Karpas-422 (cell line): ENCODE data around the gene KIZ. TPM values are rescaled to one million over a fixed set of nuclear protein-coding genes. Genes with fewer than 3 reads are reported as not detected.

ENCODE experiments used
- DNase-seq: peaks from one replicate; pipeline ENCODE4 v3.0.0-alpha.2; 2015
- H2AFZ ChIP-seq: fragments of 200-600 bp; sonication (generic); 2 replicates; pipeline ENCODE4 v1.6.1; 2014; ENCODE audit warnings: antibody characterized with exemption, low read length, mixed read lengths
- H3K27ac ChIP-seq: fragments of 200-600 bp; sonication (generic); 2 replicates; pipeline ENCODE4 v1.5.1; 2014; ENCODE audit warnings: mild to moderate bottlenecking, low read length, moderate library complexity
- H3K27me3 ChIP-seq: fragments of 200-600 bp; sonication (generic); 2 replicates; pipeline ENCODE4 v1.6.1; 2014; ENCODE audit warnings: low read length, mixed read lengths
- H3K36me3 ChIP-seq: fragments of 200-600 bp; sonication (generic); 2 replicates; pipeline ENCODE4 v1.6.1; 2014; ENCODE audit warnings: low read length, mixed read lengths; ENCODE audit not compliant: insufficient read depth
- H3K4me1 ChIP-seq: fragments of 200-600 bp; sonication (generic); 2 replicates; pipeline ENCODE4 v1.6.1; 2014; ENCODE audit warnings: mild to moderate bottlenecking, low read length, mixed read lengths
- H3K4me2 ChIP-seq: fragments of 200-600 bp; sonication (generic); 2 replicates; pipeline ENCODE4 v1.6.1; 2014; ENCODE audit warnings: low read length, low read depth, mild to moderate bottlenecking; ENCODE audit not compliant: poor library complexity, severe bottlenecking
- H3K4me3 ChIP-seq: fragments of 200-600 bp; sonication (generic); 2 replicates; pipeline ENCODE4 v1.5.1; 2014; ENCODE audit warnings: mild to moderate bottlenecking, antibody characterized with exemption, low read length, mixed read lengths
- H3K79me2 ChIP-seq: fragments of 200-600 bp; sonication (generic); 2 replicates; pipeline ENCODE4 v1.6.1; 2014; ENCODE audit warnings: mild to moderate bottlenecking, low read length, mixed read lengths
- H3K9ac ChIP-seq: fragments of 200-600 bp; sonication (generic); 2 replicates; pipeline ENCODE4 v1.6.0; 2014; ENCODE audit warnings: low read length
- H3K9me2 ChIP-seq: fragments of 200-600 bp; sonication (generic), shearing (Covaris generic); replicated peaks from 2 replicates; pipeline ENCODE4 v1.6.0; 2014; ENCODE audit warnings: mild to moderate bottlenecking, low read length, moderate library complexity; ENCODE audit not compliant: insufficient read depth
- H3K9me3 ChIP-seq: fragments of 300-700, 200-600 bp; sonication (generic); 2 replicates; pipeline ENCODE4 v1.6.1; 2014; ENCODE audit warnings: low read length, mixed read lengths
- H4K20me1 ChIP-seq: fragments of 200-600 bp; sonication (generic); 2 replicates; pipeline ENCODE4 v1.6.1; 2014; ENCODE audit warnings: mild to moderate bottlenecking, antibody characterized with exemption, low read length, low read depth; ENCODE audit not compliant: insufficient read depth
- total RNA-seq: library from RNA; depleted of rRNA; stranded (reverse); fragments of >200 nt; shearing (Covaris generic); gene quantifications from 2 replicates; pipeline ENCODE4 v1.2.3, GENCODE V29; 2014; ENCODE audit warnings: low replicate concordance

The KIZ gene
- total RNA-seq, 1 experiment from 2014 or later: 22.1 TPM

- no peak for DNase-seq
- Histone ChIP-seq H3K36me3 (no peaks in the 10 kb centered on the region), H3K27me3 (no peaks in the 10 kb centered on the region), H3K27ac (no peak overlapping the region), H3K79me2 (no peaks in the 10 kb centered on the region), H2AFZ (no peak overlapping the region), H3K4me2 (no peak overlapping the region), H3K9me2 (no peaks in the 10 kb centered on the region), H3K4me1 (no peaks in the 10 kb centered on the region), H4K20me1 (no peaks in the 10 kb centered on the region), H3K9ac (no peak overlapping the region), H3K4me3 (no peak overlapping the region), H3K9me3 (no peaks in the 10 kb centered on the region)
These were observed 148.0 kb downstream of the KIZ start for GRCh38 chr20:21273755-21274386.

- Histone ChIP-seq H3K9me2 (no peaks in the 10 kb centered on the region), H2AFZ (no peak overlapping the region), H3K4me1 (no peaks in the 10 kb centered on the region), H3K27me3 (no peaks in the 10 kb centered on the region), H3K36me3 (no peaks in the 10 kb centered on the region), H3K4me2 (no peak overlapping the region), H3K27ac (no peak overlapping the region), H3K9ac (no peak overlapping the region), H3K79me2 (no peaks in the 10 kb centered on the region), H4K20me1 (no peaks in the 10 kb centered on the region), H3K9me3 (no peaks in the 10 kb centered on the region), H3K4me3 (no peak overlapping the region)
- no peak for DNase-seq
These were observed 152.9 kb downstream of the KIZ start for GRCh38 chr20:21278829-21279228.

- Histone ChIP-seq H3K27ac (no peak overlapping the region), H4K20me1 (no peaks in the 10 kb centered on the region), H3K79me2 (no peaks in the 10 kb centered on the region), H3K36me3 (no peaks in the 10 kb centered on the region), H3K9ac (no peak overlapping the region), H3K4me3 (no peak overlapping the region), H3K27me3 (no peaks in the 10 kb centered on the region), H3K9me2 (no peaks in the 10 kb centered on the region), H2AFZ (no peak overlapping the region), H3K9me3 (no peaks in the 10 kb centered on the region), H3K4me1 (no peaks in the 10 kb centered on the region), H3K4me2 (no peak overlapping the region)
- no peak for DNase-seq
These were observed 154.0 kb downstream of the KIZ start for GRCh38 chr20:21279706-21280521.

- H3K4me1 ChIP-seq: no peaks in the 10 kb centered on the region
- H3K9me2 ChIP-seq: no peaks in the 10 kb centered on the region
- no peaks in the 10 kb centered on the region for H3K9me3 ChIP-seq
- no peak overlapping the region for H3K4me3 ChIP-seq
- no peaks in the 10 kb centered on the region for H3K27me3 ChIP-seq
- no peak overlapping the region for H3K27ac ChIP-seq
- no peaks in the 10 kb centered on the region for H4K20me1 ChIP-seq
- H3K4me2 ChIP-seq: no peak overlapping the region
- no peak overlapping the region for H3K9ac ChIP-seq
- H3K36me3 ChIP-seq: no peaks in the 10 kb centered on the region
- no peaks in the 10 kb centered on the region for H3K79me2 ChIP-seq
- no peak overlapping the region for H2AFZ ChIP-seq
- DNase-seq: no peak
These were observed 154.7 kb downstream of the KIZ start for GRCh38 chr20:21280522-21281016.

GRCh38 chr20:21286775-21287174 lies 160.9 kb downstream of the KIZ start:
- Histone ChIP-seq H3K9me3 (no peaks in the 10 kb centered on the region), H3K79me2 (no peaks in the 10 kb centered on the region), H4K20me1 (no peaks in the 10 kb centered on the region), H3K9me2 (no peaks in the 10 kb centered on the region), H3K27ac (no peak overlapping the region), H2AFZ (no peak overlapping the region), H3K4me2 (no peak overlapping the region), H3K27me3 (no peaks in the 10 kb centered on the region), H3K36me3 (no peaks in the 10 kb centered on the region), H3K9ac (no peak overlapping the region), H3K4me3 (no peak overlapping the region), H3K4me1 (no peaks in the 10 kb centered on the region)
- DNase-seq: no peak

GRCh38 chr20:21288587-21289370 lies 162.9 kb downstream of the KIZ start:
- no peak overlapping the region for H2AFZ ChIP-seq
- no peak for DNase-seq
- no peaks in the 10 kb centered on the region for H4K20me1 ChIP-seq
- H3K79me2 ChIP-seq: no peaks in the 10 kb centered on the region
- no peak overlapping the region for H3K4me2 ChIP-seq
- no peaks in the 10 kb centered on the region for H3K9me2 ChIP-seq
- no peak overlapping the region for H3K27ac ChIP-seq
- no peak overlapping the region for H3K9ac ChIP-seq
- 0 out of 2 replicates have a peak, but pooled peaks cover 4% of the 10 kb centered on the region for H3K4me1 ChIP-seq
- H3K27me3 ChIP-seq: no peaks in the 10 kb centered on the region
- H3K9me3 ChIP-seq: no peaks in the 10 kb centered on the region
- no peaks in the 10 kb centered on the region for H3K36me3 ChIP-seq
- H3K4me3 ChIP-seq: no peak overlapping the region

- 0 out of 2 replicates have a peak, but pooled peaks cover 5% of the 10 kb centered on the region for H3K4me1 ChIP-seq
- no peak overlapping the region for H2AFZ ChIP-seq
- H3K79me2 ChIP-seq: no peaks in the 10 kb centered on the region
- H3K9me3 ChIP-seq: no peaks in the 10 kb centered on the region
- H3K4me3 ChIP-seq: no peak overlapping the region
- no peaks in the 10 kb centered on the region for H3K27me3 ChIP-seq
- no peak overlapping the region for H3K4me2 ChIP-seq
- no peak for DNase-seq
- no peaks in the 10 kb centered on the region for H3K36me3 ChIP-seq
- no peaks in the 10 kb centered on the region for H4K20me1 ChIP-seq
- no peak overlapping the region for H3K9ac ChIP-seq
- no peaks in the 10 kb centered on the region for H3K9me2 ChIP-seq
- no peak overlapping the region for H3K27ac ChIP-seq
These were observed 163.8 kb downstream of the KIZ start for GRCh38 chr20:21289651-21290050.

GRCh38 chr20:21291026-21291425 lies 165.1 kb downstream of the KIZ start:
- Histone ChIP-seq H3K9me3 (no peaks in the 10 kb centered on the region), H3K27me3 (no peaks in the 10 kb centered on the region), H3K4me1 (0 out of 2 replicates have a peak, but pooled peaks cover 5% of the 10 kb centered on the region), H3K27ac (no peak overlapping the region), H3K4me2 (no peak overlapping the region), H3K9me2 (no peaks in the 10 kb centered on the region), H3K9ac (no peak overlapping the region), H3K36me3 (no peaks in the 10 kb centered on the region), H2AFZ (no peak overlapping the region), H3K79me2 (no peaks in the 10 kb centered on the region), H4K20me1 (no peaks in the 10 kb centered on the region), H3K4me3 (no peak overlapping the region)
- DNase-seq: no peak
